Measurements from ENCODE around the gene KCNMA1.

GRCh38 chr10:77430530-77430929 is 207.1 kb downstream of the KCNMA1 start:
- no peak for TF ChIP-seq CTCF (IDR thresholded peaks at IDR 0.05)
- no peak for TF ChIP-seq ZFX (IDR thresholded peaks at IDR 0.05; ENCODE audit: borderline replicate concordance)

Measured in 22Rv1 (cell line).